OCI-LY3 (cell line): Measurements from ENCODE around the gene BACE2.

ENCODE experiments used
- H2AFZ ChIP-seq: fragments of 200-600, 300-600 bp; shearing (Covaris generic); 2 replicates; pipeline ENCODE4 v1.6.0; 2014; ENCODE audit warnings: antibody characterized with exemption, low read depth, low read length
- H3K27ac ChIP-seq: fragments of 200-600, 300-600 bp; sonication (generic); 2 replicates; pipeline ENCODE4 v1.5.1; 2014; ENCODE audit warnings: mild to moderate bottlenecking, low read length, moderate library complexity, mixed read lengths
- H3K27me3 ChIP-seq: fragments of 200-600, 300-600 bp; sonication (generic); 2 replicates; pipeline ENCODE4 v1.6.1; 2014; ENCODE audit warnings: low read depth, low read length, mixed read lengths
- H3K36me3 ChIP-seq: fragments of 200-600, 300-600 bp; sonication (generic); replicated peaks from 2 replicates; pipeline ENCODE3; 2014; ENCODE audit warnings: low read depth, low read length, mixed read lengths
- H3K4me1 ChIP-seq: fragments of 300-600, 200-600 bp; sonication (generic); 2 replicates; pipeline ENCODE4 v1.6.1; 2014; ENCODE audit warnings: low read length, mixed read lengths
- H3K4me2 ChIP-seq: fragments of 200-600, 300-600 bp; sonication (generic); 2 replicates; pipeline ENCODE4 v1.6.1; 2014; ENCODE audit warnings: low read length, mixed read lengths
- H3K4me3 ChIP-seq: fragments of 300-600, 200-600 bp; sonication (generic); 2 replicates; pipeline ENCODE4 v1.5.1; 2014; ENCODE audit warnings: antibody characterized with exemption, mild to moderate bottlenecking, low read length, moderate library complexity
- H3K79me2 ChIP-seq: fragments of 300-600, 200-600 bp; shearing (Covaris generic); 2 replicates; pipeline ENCODE4 v1.6.1; 2014; ENCODE audit warnings: mild to moderate bottlenecking, low read length, mixed read lengths
- H3K9ac ChIP-seq: fragments of 300-600, 200-600 bp; shearing (Covaris generic); 2 replicates; pipeline ENCODE4 v1.6.0; 2014; ENCODE audit warnings: mild to moderate bottlenecking, low read length, moderate library complexity
- H3K9me3 ChIP-seq: fragments of 200-600, 300-600 bp; shearing (Covaris generic); 2 replicates; pipeline ENCODE4 v1.6.1; 2014; ENCODE audit warnings: low read length, mixed read lengths; ENCODE audit not compliant: insufficient read depth
- H4K20me1 ChIP-seq: fragments of 200-600, 300-600 bp; sonication (generic); 2 replicates; pipeline ENCODE4 v1.6.1; 2016; ENCODE audit warnings: low read length, mixed read lengths; ENCODE audit not compliant: insufficient read depth
- CTCF ChIP-seq: fragments of 200-600, 300-600 bp; sonication (generic); IDR thresholded peaks from 2 replicates; pipeline ENCODE4 v1.5.1; 2014; ENCODE audit warnings: antibody characterized with exemption, low read length, low read depth
- EZH2phosphoT487 ChIP-seq: fragments of 200-600 bp; shearing (Covaris generic); IDR thresholded peaks from 2 replicates; pipeline ENCODE4 v1.6.1; 2018; ENCODE audit warnings: antibody characterized with exemption, mixed run types, low read depth

The BACE2 gene

GRCh38 chr21:41328660-41329607, 161.0 kb downstream of the BACE2 start:
- no peaks in the 10 kb centered on the region for H3K4me1 ChIP-seq
- no peaks in the 10 kb centered on the region for H4K20me1 ChIP-seq
- H3K27ac ChIP-seq, result no peak overlapping the region
- TF ChIP-seq EZH2phosphoT487, result no peak
- no peak for TF ChIP-seq CTCF
- no peaks in the 10 kb centered on the region for H3K9me3 ChIP-seq
- H3K4me3 ChIP-seq, result no peak overlapping the region
- H2AFZ ChIP-seq, result no peak overlapping the region
- H3K4me2 ChIP-seq, result no peak overlapping the region
- no peak overlapping the region for H3K9ac ChIP-seq
- H3K27me3 ChIP-seq, result no peaks in the 10 kb centered on the region
- H3K79me2 ChIP-seq, result no peaks in the 10 kb centered on the region
- H3K36me3 ChIP-seq, result no peaks in the 10 kb centered on the region
